ENCODE measurements around the gene HELT. TPM values are rescaled to one million over a fixed set of nuclear protein-coding genes. Genes with fewer than 3 reads are reported as not detected.

Gene HELT
- total RNA-seq, 4 donors from 2014 or later = not detected

- TF ChIP-seq, protein P1, sequence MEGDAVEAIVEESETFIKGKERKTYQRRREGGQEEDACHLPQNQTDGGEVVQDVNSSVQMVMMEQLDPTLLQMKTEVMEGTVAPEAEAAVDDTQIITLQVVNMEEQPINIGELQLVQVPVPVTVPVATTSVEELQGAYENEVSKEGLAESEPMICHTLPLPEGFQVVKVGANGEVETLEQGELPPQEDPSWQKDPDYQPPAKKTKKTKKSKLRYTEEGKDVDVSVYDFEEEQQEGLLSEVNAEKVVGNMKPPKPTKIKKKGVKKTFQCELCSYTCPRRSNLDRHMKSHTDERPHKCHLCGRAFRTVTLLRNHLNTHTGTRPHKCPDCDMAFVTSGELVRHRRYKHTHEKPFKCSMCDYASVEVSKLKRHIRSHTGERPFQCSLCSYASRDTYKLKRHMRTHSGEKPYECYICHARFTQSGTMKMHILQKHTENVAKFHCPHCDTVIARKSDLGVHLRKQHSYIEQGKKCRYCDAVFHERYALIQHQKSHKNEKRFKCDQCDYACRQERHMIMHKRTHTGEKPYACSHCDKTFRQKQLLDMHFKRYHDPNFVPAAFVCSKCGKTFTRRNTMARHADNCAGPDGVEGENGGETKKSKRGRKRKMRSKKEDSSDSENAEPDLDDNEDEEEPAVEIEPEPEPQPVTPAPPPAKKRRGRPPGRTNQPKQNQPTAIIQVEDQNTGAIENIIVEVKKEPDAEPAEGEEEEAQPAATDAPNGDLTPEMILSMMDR (IDR thresholded peaks at IDR 0.05; ENCODE audit: low read depth) = no peak
These were observed 17.0 kb downstream of the HELT start for GRCh38 chr4:185035284-185035683.

GRCh38 chr4:185036019-185036418 is 17.7 kb downstream of the HELT start:
- TF ChIP-seq, protein P1 (IDR thresholded peaks at IDR 0.05; ENCODE audit: low read depth) = no peak

DNA sequence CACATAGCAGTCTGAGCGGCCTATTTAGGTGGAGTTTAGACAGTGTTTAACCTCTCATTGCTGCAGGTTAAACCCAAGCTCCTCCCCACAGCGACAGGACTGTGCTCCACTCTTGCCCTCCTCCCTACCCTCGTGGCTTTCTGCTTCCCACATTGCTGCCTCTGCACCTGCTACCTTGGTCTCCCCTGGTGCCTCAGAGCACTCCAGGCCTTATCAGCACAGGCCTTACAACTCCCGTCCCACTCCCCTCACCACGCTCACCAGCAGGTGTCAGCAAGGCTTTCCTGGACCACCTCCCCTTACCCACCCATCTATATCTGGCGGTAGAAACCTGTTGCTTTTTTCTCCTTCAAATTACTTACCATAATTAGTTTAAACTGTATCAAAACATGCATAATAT is 18.6 kb downstream of the HELT start:
- TF ChIP-seq, protein P1 (IDR thresholded peaks at IDR 0.05; ENCODE audit: low read depth) = no peak

- TF ChIP-seq, protein P1 (IDR thresholded peaks at IDR 0.05; ENCODE audit: low read depth) = no peak
These were observed 21.4 kb downstream of the HELT start for GRCh38 chr4:185039508-185040273.

DNA sequence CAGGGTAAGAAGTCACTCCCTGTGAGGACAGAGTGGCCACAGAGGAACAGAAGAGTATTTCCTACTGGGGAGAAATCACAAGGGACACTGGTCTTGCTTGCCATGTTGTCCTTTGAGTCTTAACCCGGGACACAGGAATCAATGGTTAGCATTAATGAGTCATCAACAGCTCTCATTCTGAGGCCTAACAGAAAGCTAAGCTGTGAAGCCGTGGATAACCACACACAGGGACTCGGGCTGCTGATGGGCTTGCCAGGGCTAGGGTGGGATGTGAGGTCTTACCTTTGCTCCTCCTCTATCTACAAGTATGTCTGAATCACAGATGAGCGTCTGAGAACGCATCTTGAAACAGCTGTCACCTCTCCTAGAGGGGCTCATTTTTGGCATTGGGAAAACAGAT is 22.2 kb downstream of the HELT start:
- TF ChIP-seq, protein P1 (IDR thresholded peaks at IDR 0.05; ENCODE audit: low read depth) = no peak

- TF ChIP-seq, protein P1 (IDR thresholded peaks at IDR 0.05; ENCODE audit: low read depth) = no peak
These were observed 35.5 kb downstream of the HELT start for GRCh38 chr4:185053746-185054145.

GRCh38 chr4:185054272-185054671 is 36.0 kb downstream of the HELT start:
- TF ChIP-seq, protein P1 (IDR thresholded peaks at IDR 0.05; ENCODE audit: low read depth) = no peak
